Measurements from ENCODE around the gene SEZ6.

Gene SEZ6

GRCh38 chr17:29034510-29034909 lies 28.7 kb upstream of the SEZ6 start:
- no peak for TF ChIP-seq CTCF (conservative IDR thresholded peaks at IDR 0.05)

GRCh38 chr17:29032857-29033197 lies 27.0 kb upstream of the SEZ6 start:
- TF ChIP-seq CTCF (conservative IDR thresholded peaks at IDR 0.05) = no peak
- no peak overlapping the region for H3K27ac ChIP-seq

More at GRCh38 chr17:29034510-29034909, 28.7 kb upstream of the SEZ6 start:
- H3K27ac ChIP-seq = no peak overlapping the region

- TF ChIP-seq CTCF (conservative IDR thresholded peaks at IDR 0.05) = no peak
- H3K27ac ChIP-seq = no peak overlapping the region
Measured at GRCh38 chr17:29032013-29032856, 26.4 kb upstream of the SEZ6 start.

GRCh38 chr17:29031488-29031887 lies 25.7 kb upstream of the SEZ6 start:
- H3K27ac ChIP-seq = no peak overlapping the region
- TF ChIP-seq CTCF (conservative IDR thresholded peaks at IDR 0.05) = no peak

- no peak for TF ChIP-seq CTCF (conservative IDR thresholded peaks at IDR 0.05)
- H3K27ac ChIP-seq = no peak overlapping the region
Measured at GRCh38 chr17:29024316-29024952, 18.6 kb upstream of the SEZ6 start.

- peak overlapping the region; percentile 32; the same call in 1 of the 2 replicates for H3K27ac ChIP-seq
- TF ChIP-seq CTCF (conservative IDR thresholded peaks at IDR 0.05) = no peak
Measured at GRCh38 chr17:29022074-29022473, 16.2 kb upstream of the SEZ6 start.

GRCh38 chr17:29021226-29021625 lies 15.4 kb upstream of the SEZ6 start:
- TF ChIP-seq CTCF (conservative IDR thresholded peaks at IDR 0.05) = no peak
- H3K27ac ChIP-seq = no peak overlapping the region
